ENCODE data around the gene ZNF438. TPM values are rescaled to one million over a fixed set of nuclear protein-coding genes. Genes with fewer than 3 reads are reported as not detected.

ZNF438 gene
- total RNA-seq, 2 donors from 2014 or later = 2.6 to 2.9 TPM

GRCh38 chr10:31013331-31013730 is 18.3 kb downstream of the ZNF438 start:
- H3K27me3 ChIP-seq = no peaks in the 10 kb centered on the region
- WGBS, 2 donors = 86% methylated on average over 3 of the region's 3 CpGs
- H3K9me3 ChIP-seq = no peaks in the 10 kb centered on the region
- ATAC-seq = no peak
- no peak overlapping the region for H3K27ac ChIP-seq
- no peaks in the 10 kb centered on the region for H3K36me3 ChIP-seq (replicated peaks in 1 of 2; ENCODE audit: insufficient read depth in 1 of 2, low read depth in 2 of 2)
- H3K4me1 ChIP-seq = peaks cover 9% of the 10 kb centered on the region
- no peak overlapping the region for H3K4me3 ChIP-seq
- TF ChIP-seq POLR2A (IDR thresholded peaks at IDR 0.05) (no peak), CTCF (IDR thresholded peaks at IDR 0.05) (no peak)
- DNase-seq = no peak
- intact Hi-C loops (cut with DNase I) = no loop called here

GRCh38 chr10:31011665-31012022 is 20.0 kb downstream of the ZNF438 start:
- H3K36me3 ChIP-seq (replicated peaks in 1 of 2; ENCODE audit: insufficient read depth in 1 of 2, low read depth in 2 of 2) = no peaks in the 10 kb centered on the region
- no peak overlapping the region for H3K27ac ChIP-seq
- H3K9me3 ChIP-seq = no peaks in the 10 kb centered on the region
- no peak for ATAC-seq
- WGBS, 2 donors = 90 to 95% methylated on average over 3 of the region's 3 CpGs
- TF ChIP-seq CTCF (IDR thresholded peaks at IDR 0.05) (no peak), POLR2A (IDR thresholded peaks at IDR 0.05) (no peak)
- intact Hi-C loops (cut with DNase I) = no loop called here
- no peak overlapping the region for H3K4me3 ChIP-seq
- H3K27me3 ChIP-seq = no peaks in the 10 kb centered on the region
- DNase-seq = no peak
- H3K4me1 ChIP-seq = no peaks in the 10 kb centered on the region

- TF ChIP-seq CTCF (IDR thresholded peaks at IDR 0.05) (no peak), POLR2A (IDR thresholded peaks at IDR 0.05) (no peak)
- Histone ChIP-seq H3K27me3 (no peaks in the 10 kb centered on the region), H3K4me3 (no peak overlapping the region), H3K4me1 (no peaks in the 10 kb centered on the region), H3K9me3 (no peaks in the 10 kb centered on the region), H3K36me3 (replicated peaks in 1 of 2; ENCODE audit: insufficient read depth in 1 of 2, low read depth in 2 of 2) (no peaks in the 10 kb centered on the region), H3K27ac (no peak overlapping the region)
- WGBS, 2 donors = 71 to 74% methylated on average over 8 of the region's 8 CpGs
- DNase-seq (no peak), ATAC-seq (no peak)
- intact Hi-C loops (cut with DNase I) = no loop called here
Observed at GRCh38 chr10:31011017-31011664, 20.5 kb downstream of the ZNF438 start.

GRCh38 chr10:31010062-31010461 is 21.6 kb downstream of the ZNF438 start:
- intact Hi-C loops (cut with DNase I) = no loop called here
- H3K27ac ChIP-seq = no peak overlapping the region
- no peaks in the 10 kb centered on the region for H3K4me1 ChIP-seq
- H3K27me3 ChIP-seq = no peaks in the 10 kb centered on the region
- no peaks in the 10 kb centered on the region for H3K36me3 ChIP-seq (replicated peaks in 1 of 2; ENCODE audit: insufficient read depth in 1 of 2, low read depth in 2 of 2)
- no peaks in the 10 kb centered on the region for H3K9me3 ChIP-seq
- no peak for DNase-seq
- no peak overlapping the region for H3K4me3 ChIP-seq
- no peak for ATAC-seq
- WGBS, 2 donors = 97 to 98% methylated on average over 2 of the region's 2 CpGs
- no peak for TF ChIP-seq CTCF (IDR thresholded peaks at IDR 0.05)
- no peak for TF ChIP-seq POLR2A (IDR thresholded peaks at IDR 0.05)

- Histone ChIP-seq H3K36me3 (replicated peaks in 1 of 2; ENCODE audit: insufficient read depth in 1 of 2, low read depth in 2 of 2) (no peaks in the 10 kb centered on the region), H3K9me3 (no peaks in the 10 kb centered on the region), H3K4me1 (no peaks in the 10 kb centered on the region), H3K4me3 (no peak overlapping the region), H3K27me3 (no peaks in the 10 kb centered on the region), H3K27ac (no peak overlapping the region)
- 79 to 94% methylated on average over 1 of the region's 1 CpG for WGBS, 2 donors
- intact Hi-C loops (cut with DNase I) = no loop called here
- ATAC-seq (no peak), DNase-seq (no peak)
- no peak for TF ChIP-seq POLR2A (IDR thresholded peaks at IDR 0.05)
- no peak for TF ChIP-seq CTCF (IDR thresholded peaks at IDR 0.05)
Observed at GRCh38 chr10:31005895-31006294, 25.8 kb downstream of the ZNF438 start.
